OCI-LY7 (cell line): ENCODE measurements around the gene RACGAP1. TPM values are rescaled to one million over a fixed set of nuclear protein-coding genes. Genes with fewer than 3 reads are reported as not detected.

Experiments
- BruUV-seq: library from RNA; stranded (reverse); fragments of 400-500 nt; replicated peaks from 2 replicates; lab custom pipeline; 2021; lab: Mats Ljungman, UMichigan
- CTCF ChIA-PET: fragments of 300-600 bp; sonication (Branson Sonifier 250); formaldehyde crosslinking; loops from one replicate; lab custom pipeline; 2022; ENCODE audit warnings: antibody characterized with exemption; ENCODE audit not compliant: unreplicated experiment; lab: Charles Lee
- POLR2A ChIA-PET: fragments of 300-600 bp; sonication (Branson Sonifier 250); formaldehyde crosslinking; loops from one replicate; lab custom pipeline; 2022; ENCODE audit warnings: antibody characterized with exemption; lab: Charles Lee
- DNase-seq: peaks from one replicate; pipeline ENCODE4 v3.0.0-alpha.2; 2015; ENCODE audit warnings: low spot score
- H2AFZ ChIP-seq: fragments of 200-600 bp; sonication (generic), shearing (Covaris generic); 2 replicates; pipeline ENCODE4 v1.6.1; 2014; ENCODE audit warnings: mild to moderate bottlenecking, antibody characterized with exemption, low read length, moderate library complexity
- H3K27ac ChIP-seq: fragments of 200-600 bp; sonication (generic); 2 replicates; pipeline ENCODE4 v1.5.1; 2014; ENCODE audit warnings: mixed run types, low read depth, mild to moderate bottlenecking, moderate library complexity, low read length, inconsistent platforms; ENCODE audit not compliant: poor library complexity, severe bottlenecking
- H3K36me3 ChIP-seq: fragments of 200-600 bp; sonication (generic); 2 replicates; pipeline ENCODE4 v1.6.1; 2014; ENCODE audit warnings: mild to moderate bottlenecking, antibody characterized with exemption, low read length, moderate library complexity, mixed read lengths; ENCODE audit not compliant: insufficient read depth
- H3K4me1 ChIP-seq: fragments of 200-600 bp; sonication (generic); 2 replicates; pipeline ENCODE4 v1.5.1; 2014; ENCODE audit warnings: mild to moderate bottlenecking, low read length; ENCODE audit not compliant: insufficient read depth, poor library complexity, severe bottlenecking
- H3K4me2 ChIP-seq: fragments of 200-600 bp; sonication (generic); 2 replicates; pipeline ENCODE4 v1.6.1; 2014; ENCODE audit warnings: mild to moderate bottlenecking, low read length
- H3K4me3 ChIP-seq: fragments of 200-600 bp; sonication (generic); 2 replicates; pipeline ENCODE4 v1.5.1; 2014; ENCODE audit warnings: mild to moderate bottlenecking, low read depth, low read length; ENCODE audit not compliant: poor library complexity, severe bottlenecking
- H3K79me2 ChIP-seq: fragments of 200-600 bp; sonication (generic); 2 replicates; pipeline ENCODE4 v1.6.1; 2016; ENCODE audit warnings: low read depth, mild to moderate bottlenecking, low read length, moderate library complexity, mixed read lengths; ENCODE audit not compliant: insufficient read depth
- H3K9me2 ChIP-seq: fragments of 200-600 bp; sonication (generic); 2 replicates; pipeline ENCODE4 v1.6.1; 2016; ENCODE audit warnings: mild to moderate bottlenecking, low read length, mixed read lengths; ENCODE audit not compliant: insufficient read depth
- H3K9me3 ChIP-seq: fragments of 200-600 bp; sonication (generic); 2 replicates; pipeline ENCODE4 v1.6.1; 2014; ENCODE audit warnings: mild to moderate bottlenecking, mixed run types, low read length, mixed read lengths
- H4K20me1 ChIP-seq: fragments of 200-600 bp; sonication (generic); 2 replicates; pipeline ENCODE4 v1.6.1; 2014; ENCODE audit warnings: mild to moderate bottlenecking, antibody characterized with exemption, low read length, moderate library complexity, mixed read lengths; ENCODE audit not compliant: insufficient read depth
- CTCF ChIP-seq: fragments of 200-600 bp; sonication (generic); conservative IDR thresholded peaks from 2 replicates; pipeline ENCODE4 v1.5.1; 2014; ENCODE audit warnings: mild to moderate bottlenecking, antibody characterized with exemption, low read length, moderate library complexity, mixed read lengths
- EZH2phosphoT487 ChIP-seq: fragments of 200-600 bp; sonication (generic); IDR thresholded peaks from 2 replicates; pipeline ENCODE4 v1.6.1; 2018; ENCODE audit warnings: low read depth, borderline replicate concordance, mild to moderate bottlenecking, mixed run types, antibody characterized with exemption, low read length, moderate library complexity, mixed read lengths
- intact Hi-C: fragments of 100-400 bp; cut with micrococcal nuclease; formaldehyde crosslinking; loops from one replicate; pipeline ENCODE4 v1.10.0; 2022; ENCODE audit not compliant: unreplicated experiment
- total RNA-seq, 2 experiments: library from RNA; depleted of rRNA in 1 of 2; stranded (reverse); fragments of >200 nt in 1 of 2; shearing (Covaris generic) in 1 of 2; gene quantifications; 2 replicates each; pipeline ENCODE4 v1.2.3, GENCODE V29; 2014 to 2022

Gene RACGAP1
- total RNA-seq, 2 experiments from 2014 or later = 69.6 to 104 TPM

DNA sequence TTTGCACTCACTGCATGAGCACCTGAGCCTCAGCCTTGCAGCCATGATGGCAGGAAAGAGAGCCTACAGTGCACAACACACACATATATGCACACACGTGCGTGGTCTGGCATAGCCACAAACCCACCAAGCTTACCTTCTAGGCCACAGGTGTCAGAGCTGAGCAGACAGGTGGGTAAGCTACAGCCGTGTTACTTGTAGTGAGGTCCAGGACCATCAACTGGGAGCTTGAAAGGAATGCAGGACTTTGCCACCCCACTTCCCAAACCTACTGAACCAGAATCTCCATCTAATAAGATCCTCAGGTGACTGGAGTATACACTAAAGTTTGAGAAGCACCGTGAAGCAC, 34.8 kb upstream of the RACGAP1 start:
- POLR2A ChIA-PET = no interaction called here

GRCh38 chr12:50059440-50060119, 34.3 kb upstream of the RACGAP1 start:
- Histone ChIP-seq H2AFZ (no peak overlapping the region), H3K9me2 (no peaks in the 10 kb centered on the region), H3K79me2 (no peaks in the 10 kb centered on the region), H3K36me3 (no peaks in the 10 kb centered on the region), H3K9me3 (no peaks in the 10 kb centered on the region), H4K20me1 (no peaks in the 10 kb centered on the region), H3K27ac (no peak overlapping the region), H3K4me1 (peaks cover 17% of the 10 kb centered on the region), H3K4me2 (0 out of 2 replicates have a peak overlapping the region, but pooled peaks have one; percentile 10), H3K4me3 (no peak overlapping the region)
- POLR2A ChIA-PET = no interaction called here
- intact Hi-C loops = loop anchor here (5.0 to 10.0 kb wide), 2 partner anchors 195 to 282 kb away; no protein-coding TSS in a partner anchor
- no TSS peak for BruUV-seq
- DNase-seq = no peak
- CTCF ChIA-PET = no interaction called here
- TF ChIP-seq CTCF = no peak

More for the DNA sequence above, 34.8 kb upstream of the RACGAP1 start:
- Histone ChIP-seq H3K36me3 (no peaks in the 10 kb centered on the region), H3K4me1 (peaks cover 17% of the 10 kb centered on the region), H3K9me3 (no peaks in the 10 kb centered on the region), H3K9me2 (no peaks in the 10 kb centered on the region), H2AFZ (no peak overlapping the region), H4K20me1 (no peaks in the 10 kb centered on the region), H3K4me2 (no peak overlapping the region), H3K4me3 (no peak overlapping the region), H3K79me2 (no peaks in the 10 kb centered on the region), H3K27ac (no peak overlapping the region)
- CTCF ChIA-PET = interaction anchor here (0.5 kb wide), 1 partner anchor 50 kb away, joined by 4 read pairs; no protein-coding TSS in a partner anchor
- intact Hi-C loops = no loop called here
- DNase-seq = no peak
- TF ChIP-seq CTCF (no peak), EZH2phosphoT487 (no peak)
- BruUV-seq = no TSS peak

DNA sequence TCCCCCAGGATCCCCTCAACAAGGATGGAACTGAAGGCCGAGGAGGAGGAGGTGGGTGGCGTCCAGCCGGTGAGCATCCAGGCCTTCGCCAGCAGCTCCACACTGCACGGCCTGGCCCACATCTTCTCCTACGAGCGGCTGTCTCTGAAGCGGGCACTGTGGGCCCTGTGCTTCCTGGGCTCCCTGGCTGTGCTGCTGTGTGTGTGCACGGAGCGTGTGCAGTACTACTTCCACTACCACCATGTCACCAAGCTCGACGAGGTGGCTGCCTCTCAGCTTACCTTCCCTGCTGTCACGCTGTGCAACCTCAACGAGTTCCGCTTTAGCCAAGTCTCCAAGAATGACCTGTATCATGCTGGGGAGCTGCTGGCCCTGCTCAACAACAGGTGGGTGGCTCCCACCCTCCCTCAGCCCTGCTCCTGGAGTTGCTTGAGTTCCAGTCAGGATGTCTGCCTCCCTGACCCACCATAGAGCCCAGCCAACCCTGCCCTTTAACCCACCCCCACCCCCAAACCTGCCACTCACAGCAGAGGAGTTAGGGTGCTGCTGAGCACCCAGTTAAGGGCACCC, 33.5 kb upstream of the RACGAP1 start:
- Histone ChIP-seq H2AFZ (no peak overlapping the region), H3K36me3 (no peaks in the 10 kb centered on the region), H3K27ac (no peak overlapping the region), H3K4me2 (no peak overlapping the region), H3K79me2 (no peaks in the 10 kb centered on the region), H3K9me3 (no peaks in the 10 kb centered on the region), H4K20me1 (no peaks in the 10 kb centered on the region), H3K4me1 (peaks cover 17% of the 10 kb centered on the region), H3K4me3 (no peak overlapping the region), H3K9me2 (no peaks in the 10 kb centered on the region)
- intact Hi-C loops = loop anchor here (5.0 to 10.0 kb wide), 2 partner anchors 194 to 282 kb away; no protein-coding TSS in a partner anchor
- BruUV-seq = no TSS peak
- TF ChIP-seq EZH2phosphoT487 (no peak), CTCF (no peak)
- ChIA-PET POLR2A (interaction anchor here (0.7 to 1.4 kb wide), 2 partner anchors 12 to 74 kb away, joined by 3 to 4 read pairs; no protein-coding TSS in a partner anchor), CTCF (no interaction called here)
- no peak for DNase-seq
